Mucosa of descending colon (tissue), 3 donors: ENCODE measurements around the gene NTHL1. TPM values are rescaled to one million over a fixed set of nuclear protein-coding genes. Genes with fewer than 3 reads are reported as not detected.

ENCODE experiments used
- ATAC-seq: fragments of 200-7000 bp; cut with Tn5 transposase; one replicate; pipeline ENCODE4 v1.9.1; 2020; ENCODE audit warnings: mild to moderate bottlenecking, moderate library complexity
- DNase-seq, 3 donors: peaks; one replicate each; pipeline ENCODE4 v3.0.0-alpha.2; 2020
- H3K36me3 ChIP-seq: fragments of 200-600 bp; one replicate; pipeline ENCODE4 v1.8.0; 2021; ENCODE audit warnings: low read depth, mild to moderate bottlenecking
- H3K4me1 ChIP-seq: fragments of 200-600 bp; one replicate; pipeline ENCODE4 v1.8.0; 2021; ENCODE audit warnings: low read depth, mild to moderate bottlenecking
- H3K4me3 ChIP-seq: fragments of 200-600 bp; one replicate; pipeline ENCODE4 v1.8.0; 2021; ENCODE audit warnings: mild to moderate bottlenecking
- H3K9me3 ChIP-seq: fragments of 200-600 bp; one replicate; pipeline ENCODE4 v1.8.0; 2021; ENCODE audit warnings: mild to moderate bottlenecking
- intact Hi-C, 2 donors: fragments of 100-400 bp; cut with DNase I in 1 of 2; cut with micrococcal nuclease in 1 of 2; formaldehyde crosslinking; loops; one replicate each; pipeline versions ENCODE4 v1.11.0 to v1.11.1; 2022; cut with DNase I, micrococcal nuclease
- total RNA-seq, 3 donors: library from RNA; stranded (reverse); fragmentation: NEBNext Ultra II Directional in 2 of 3; extraction: Animal tissue kit (Norgen Biotek cat#: 25700) in 2 of 3; gene quantifications; one replicate each; pipeline versions ENCODE4 v1.2.1 to v1.2.4, GENCODE V29; 2021 to 2023
- TF ChIP-seq, protein P1 (sequence below): fragments of 200-600 bp; IDR thresholded peaks from one replicate; pipeline ENCODE4 v1.8.0; 2022; ENCODE audit warnings: antibody characterized with exemption, mild to moderate bottlenecking
- donor health status: DM: no; HTN: no; CAD: no; lungs with moderate emphysema.
- donor health status: DM: no; HTN: no; CAD: no.
- donor health status: DM: no; HTN: yes; CAD: no.

The NTHL1 gene
- total RNA-seq, 3 donors from 2014 or later, result 23.5 to 28.2 (median 24.5) TPM

GRCh38 chr16:2078691-2079090 lies 31.1 kb upstream of the NTHL1 start:
- Histone ChIP-seq H3K4me3 (no peak overlapping the region), H3K36me3 (peaks cover 4% of the 10 kb centered on the region), H3K4me1 (no peaks in the 10 kb centered on the region), H3K9me3 (no peaks in the 10 kb centered on the region)
- TF ChIP-seq, protein P1, sequence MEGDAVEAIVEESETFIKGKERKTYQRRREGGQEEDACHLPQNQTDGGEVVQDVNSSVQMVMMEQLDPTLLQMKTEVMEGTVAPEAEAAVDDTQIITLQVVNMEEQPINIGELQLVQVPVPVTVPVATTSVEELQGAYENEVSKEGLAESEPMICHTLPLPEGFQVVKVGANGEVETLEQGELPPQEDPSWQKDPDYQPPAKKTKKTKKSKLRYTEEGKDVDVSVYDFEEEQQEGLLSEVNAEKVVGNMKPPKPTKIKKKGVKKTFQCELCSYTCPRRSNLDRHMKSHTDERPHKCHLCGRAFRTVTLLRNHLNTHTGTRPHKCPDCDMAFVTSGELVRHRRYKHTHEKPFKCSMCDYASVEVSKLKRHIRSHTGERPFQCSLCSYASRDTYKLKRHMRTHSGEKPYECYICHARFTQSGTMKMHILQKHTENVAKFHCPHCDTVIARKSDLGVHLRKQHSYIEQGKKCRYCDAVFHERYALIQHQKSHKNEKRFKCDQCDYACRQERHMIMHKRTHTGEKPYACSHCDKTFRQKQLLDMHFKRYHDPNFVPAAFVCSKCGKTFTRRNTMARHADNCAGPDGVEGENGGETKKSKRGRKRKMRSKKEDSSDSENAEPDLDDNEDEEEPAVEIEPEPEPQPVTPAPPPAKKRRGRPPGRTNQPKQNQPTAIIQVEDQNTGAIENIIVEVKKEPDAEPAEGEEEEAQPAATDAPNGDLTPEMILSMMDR, result no peak
- DNase-seq, result no peak
- ATAC-seq, result no peak
- intact Hi-C loops, result no loop called here

DNA sequence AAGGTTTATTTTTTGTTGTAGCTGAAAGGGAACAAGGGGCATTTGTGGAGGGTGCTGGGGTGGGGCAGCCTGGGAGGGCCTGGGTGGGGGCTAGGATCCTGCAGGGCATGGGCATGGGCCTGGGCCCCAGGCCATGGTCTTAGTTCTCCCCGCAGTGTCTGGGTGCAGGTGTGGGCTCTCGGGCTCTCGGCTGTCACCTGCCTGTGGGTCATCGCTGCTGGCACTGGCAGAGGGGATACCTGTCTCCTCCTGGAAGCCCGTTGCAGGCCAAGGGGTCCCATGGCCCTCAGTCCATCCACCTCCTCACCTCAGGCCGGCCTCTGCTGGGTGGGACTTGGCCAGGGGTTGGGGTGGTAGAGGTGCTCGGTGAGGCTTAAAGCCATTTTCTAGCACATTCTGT lies 30.5 kb upstream of the NTHL1 start:
- DNase-seq (no peak), ATAC-seq (no peak)
- no peaks in the 10 kb centered on the region for H3K9me3 ChIP-seq
- no peaks in the 10 kb centered on the region for H3K4me1 ChIP-seq
- intact Hi-C loops, result no loop called here
- TF ChIP-seq, protein P1, result no peak
- no peak overlapping the region for H3K4me3 ChIP-seq
- H3K36me3 ChIP-seq, result peaks cover 4% of the 10 kb centered on the region

GRCh38 chr16:2077696-2078095 lies 30.1 kb upstream of the NTHL1 start:
- Histone ChIP-seq H3K9me3 (no peaks in the 10 kb centered on the region), H3K4me1 (no peaks in the 10 kb centered on the region), H3K4me3 (no peak overlapping the region), H3K36me3 (peaks cover 4% of the 10 kb centered on the region)
- no peak for ATAC-seq
- intact Hi-C loops, result no loop called here
- DNase-seq, result no peak
- TF ChIP-seq, protein P1, result no peak

GRCh38 chr16:2077016-2077415 lies 29.4 kb upstream of the NTHL1 start:
- Histone ChIP-seq H3K36me3 (peaks cover 4% of the 10 kb centered on the region), H3K4me1 (no peaks in the 10 kb centered on the region), H3K9me3 (no peaks in the 10 kb centered on the region), H3K4me3 (no peak overlapping the region)
- ATAC-seq, result no peak
- DNase-seq, result no peak
- TF ChIP-seq, protein P1, result no peak
- intact Hi-C loops, result no loop called here

GRCh38 chr16:2076072-2076865 lies 28.6 kb upstream of the NTHL1 start:
- TF ChIP-seq, protein P1, result no peak
- ATAC-seq (no peak), DNase-seq (no peak)
- no peak overlapping the region for H3K4me3 ChIP-seq
- intact Hi-C loops, result no loop called here
- H3K4me1 ChIP-seq, result no peaks in the 10 kb centered on the region
- no peaks in the 10 kb centered on the region for H3K9me3 ChIP-seq
- H3K36me3 ChIP-seq, result peaks cover 4% of the 10 kb centered on the region
